ENCODE results near the gene FOXO6. TPM values are rescaled to one million over a fixed set of nuclear protein-coding genes. Genes with fewer than 3 reads are reported as not detected.

The FOXO6 gene
- polyA plus RNA-seq, 3 donors: 2.3 to 2.6 (median 2.4) TPM

GRCh38 chr1:41349361-41350054 is 11.7 kb upstream of the FOXO6 start:
- no peak for DNase-seq

- no peak for DNase-seq
These were observed 11.2 kb upstream of the FOXO6 start for GRCh38 chr1:41350055-41350378.

GRCh38 chr1:41351262-41352151 is 9.7 kb upstream of the FOXO6 start:
- DNase-seq: no peak

GRCh38 chr1:41353744-41354143 is 7.5 kb upstream of the FOXO6 start:
- DNase-seq: no peak

- DNase-seq: no peak
These were observed 6.3 kb upstream of the FOXO6 start for GRCh38 chr1:41354956-41355355.

GRCh38 chr1:41355356-41355755 is 5.9 kb upstream of the FOXO6 start:
- no peak for DNase-seq

- no peak for DNase-seq
These were observed 5.5 kb upstream of the FOXO6 start for GRCh38 chr1:41355761-41356160.

- DNase-seq: no peak
These were observed 4.5 kb upstream of the FOXO6 start for GRCh38 chr1:41356752-41357151.

- DNase-seq: no peak
These were observed 3.7 kb upstream of the FOXO6 start for GRCh38 chr1:41357451-41358101.

- DNase-seq: no peak
These were observed 2.9 kb upstream of the FOXO6 start for GRCh38 chr1:41358131-41359021.

GRCh38 chr1:41359211-41360073 is 1.8 kb upstream of the FOXO6 start:
- no peak for DNase-seq

- no peak for DNase-seq
These were observed 1.0 kb upstream of the FOXO6 start for GRCh38 chr1:41360074-41360785.

- no peak for DNase-seq
These were observed 492 bp downstream of the FOXO6 start for GRCh38 chr1:41361495-41362356.

- DNase-seq: no peak
These were observed 1.1 kb downstream of the FOXO6 start for GRCh38 chr1:41362357-41362721.

GRCh38 chr1:41362749-41363590 is 1.7 kb downstream of the FOXO6 start:
- no peak for DNase-seq

GRCh38 chr1:41363591-41364320 is 2.5 kb downstream of the FOXO6 start:
- DNase-seq: no peak
